HepG2 (cell line): Measurements from ENCODE around the gene ARL5B. TPM values are rescaled to one million over a fixed set of nuclear protein-coding genes. Genes with fewer than 3 reads are reported as not detected.

Source experiments
- AHDC1 ChIP-seq: sonication (generic); formaldehyde crosslinking; IDR thresholded peaks from 2 replicates; pipeline ENCODE4 v1.5.1; 2020; ENCODE audit warnings: mild to moderate bottlenecking, missing genetic modification reagents, borderline replicate concordance
- CBFB ChIP-seq: sonication (generic); formaldehyde crosslinking; IDR thresholded peaks from 2 replicates; pipeline ENCODE4 v1.4.0; 2020; ENCODE audit warnings: missing genetic modification reagents
- EEA1 ChIP-seq: sonication (generic); formaldehyde crosslinking; IDR thresholded peaks from 2 replicates; pipeline ENCODE4 v1.5.1; 2020; ENCODE audit warnings: mild to moderate bottlenecking, missing genetic modification reagents, borderline replicate concordance
- HNRNPH1 ChIP-seq: fragments of 200-400 bp; formaldehyde crosslinking; optimal IDR thresholded peaks from 2 replicates; pipeline ENCODE3; 2017; ENCODE audit warnings: mild to moderate bottlenecking, low read depth, low read length
- NR3C1 ChIP-seq: sonication (generic); formaldehyde crosslinking; IDR thresholded peaks from 2 replicates; pipeline ENCODE4 v1.4.0; 2020; ENCODE audit warnings: missing genetic modification reagents
- PRPF4 ChIP-seq: fragments of 200-400 bp; formaldehyde crosslinking; IDR thresholded peaks from 2 replicates; pipeline ENCODE4 v1.6.1; 2016; ENCODE audit warnings: low read length, low read depth; ENCODE audit not compliant: poor library complexity, severe bottlenecking
- TFDP1 ChIP-seq: IDR thresholded peaks from 2 replicates; pipeline ENCODE4 v1.6.1; 2016; ENCODE audit warnings: missing compliant biosample characterization, missing genetic modification reagents, borderline replicate concordance
- USF2 ChIP-seq, 2 experiments: sonication (generic) in 1 of 2; formaldehyde crosslinking in 1 of 2; IDR thresholded peaks; 2 replicates each; pipeline versions ENCODE4 v1.5.1 to v1.6.1; 2011 to 2020; ENCODE audit warnings: borderline replicate concordance in 1 of 2, low read depth in 1 of 2, low read length in 1 of 2, mild to moderate bottlenecking in 1 of 2, missing genetic modification reagents in 1 of 2, moderate library complexity in 1 of 2
- XRCC5 ChIP-seq: fragments of 200-400 bp; formaldehyde crosslinking; optimal IDR thresholded peaks from 2 replicates; pipeline ENCODE3; 2017; ENCODE audit warnings: mild to moderate bottlenecking, low read length
- ZBTB39 ChIP-seq: sonication (generic); formaldehyde crosslinking; IDR thresholded peaks from 2 replicates; pipeline ENCODE4 v1.5.0; 2020; ENCODE audit warnings: missing genetic modification reagents
- ZNF335 ChIP-seq: sonication (generic); formaldehyde crosslinking; IDR thresholded peaks from 2 replicates; pipeline ENCODE4 v1.4.0; 2020; ENCODE audit warnings: missing genetic modification reagents
- ZNF44 ChIP-seq: sonication (generic); formaldehyde crosslinking; IDR thresholded peaks from 2 replicates; pipeline ENCODE4 v1.5.1; 2020; ENCODE audit warnings: mild to moderate bottlenecking, missing genetic modification reagents
- polyA plus RNA-seq, 8 experiments: library from polyadenylated mRNA; depleted of rRNA in 3 of 8; stranded (reverse) in 7 of 8; unstranded in 1 of 8; fragments of >200 nt; fragmentation: Illumina TruSeq in 4 of 8; extraction: Trizol in 4 of 8; gene quantifications; 2 replicates each; pipeline versions ENCODE4 v1.2.1 to v1.2.3, GENCODE V29; 2011 to 2016; ENCODE audit warnings: low read depth in 4 of 8, missing spikeins in 1 of 8, mixed read lengths in 1 of 8; ENCODE audit not compliant: insufficient read depth in 1 of 8
- total RNA-seq, 5 experiments: library from RNA; depleted of rRNA; stranded (reverse); fragments of >200 nt; fragmentation: Illumina TruSeq; extraction: Trizol; gene quantifications; 2 replicates each; pipeline ENCODE4 v1.2.3, GENCODE V29; 2016; ENCODE audit warnings: low read depth in 1 of 5
- TF ChIP-seq, protein P1 (sequence below): fragments of 450-650 bp; IDR thresholded peaks from 2 replicates; pipeline ENCODE4 v1.6.1; 2017
- TF ChIP-seq, protein P2 (sequence below): sonication (generic); formaldehyde crosslinking; IDR thresholded peaks from 2 replicates; pipeline ENCODE4 v1.4.0; 2020; ENCODE audit warnings: mild to moderate bottlenecking, missing genetic modification reagents

ARL5B gene
- total and polyA plus RNA-seq, 2 of the 13 experiments (the other 11 are each of a cell fraction or from before 2014, with no cell fraction given), result 26.6 to 32.7 TPM

- TF ChIP-seq AHDC1 (CRISPR knock-in tag) (no peak), CBFB (CRISPR knock-in tag) (peak; percentile 79), ZNF44 (CRISPR knock-in tag) (no peak), PRPF4 (no peak), HNRNPH1 (no peak), ZNF335 (no peak), USF2 (IDR thresholded peaks at IDR 0.05; ENCODE audit: low read depth, low read length) (no peak), USF2 (CRISPR knock-in tag; IDR thresholded peaks at IDR 0.05; ENCODE audit: borderline replicate concordance) (no peak), EEA1 (CRISPR knock-in tag) (peak; percentile 36; the same call in 1 of the 2 replicates), NR3C1 (CRISPR knock-in tag) (no peak), TFDP1 (CRISPR knock-in tag) (no peak; the same call in 1 of the 2 replicates), ZBTB39 (CRISPR knock-in tag) (no peak), XRCC5 (peak; percentile 43)
- TF ChIP-seq, protein P1, sequence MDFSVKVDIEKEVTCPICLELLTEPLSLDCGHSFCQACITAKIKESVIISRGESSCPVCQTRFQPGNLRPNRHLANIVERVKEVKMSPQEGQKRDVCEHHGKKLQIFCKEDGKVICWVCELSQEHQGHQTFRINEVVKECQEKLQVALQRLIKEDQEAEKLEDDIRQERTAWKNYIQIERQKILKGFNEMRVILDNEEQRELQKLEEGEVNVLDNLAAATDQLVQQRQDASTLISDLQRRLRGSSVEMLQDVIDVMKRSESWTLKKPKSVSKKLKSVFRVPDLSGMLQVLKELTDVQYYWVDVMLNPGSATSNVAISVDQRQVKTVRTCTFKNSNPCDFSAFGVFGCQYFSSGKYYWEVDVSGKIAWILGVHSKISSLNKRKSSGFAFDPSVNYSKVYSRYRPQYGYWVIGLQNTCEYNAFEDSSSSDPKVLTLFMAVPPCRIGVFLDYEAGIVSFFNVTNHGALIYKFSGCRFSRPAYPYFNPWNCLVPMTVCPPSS, result no peak
- TF ChIP-seq, protein P2, sequence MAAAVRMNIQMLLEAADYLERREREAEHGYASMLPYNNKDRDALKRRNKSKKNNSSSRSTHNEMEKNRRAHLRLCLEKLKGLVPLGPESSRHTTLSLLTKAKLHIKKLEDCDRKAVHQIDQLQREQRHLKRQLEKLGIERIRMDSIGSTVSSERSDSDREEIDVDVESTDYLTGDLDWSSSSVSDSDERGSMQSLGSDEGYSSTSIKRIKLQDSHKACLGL (CRISPR knock-in tag), result 0 out of 2 replicates have a peak, but pooled peaks have one; percentile 18
Observed at GRCh38 chr10:18659125-18659818, at the start of gene ARL5B (continued).
